Skin of body (tissue), 2 donors: Measurements from ENCODE around the gene BOD1L1. TPM values are rescaled to one million over a fixed set of nuclear protein-coding genes. Genes with fewer than 3 reads are reported as not detected.

Experiments
- DNase-seq: peaks from one replicate; lab custom pipeline; 2025; lab: John Stamatoyannopoulos, UW
- total RNA-seq: library from RNA; depleted of rRNA; stranded (reverse); fragments of >200 nt; gene quantifications from one replicate; pipeline ENCODE4 v1.2.3, GENCODE V29; 2014

The BOD1L1 gene
- total RNA-seq, 1 donor from 2014 or later: 42.9 TPM

GRCh38 chr4:13540446-13541175 lies 86.9 kb downstream of the BOD1L1 start:
- DNase-seq: no peak

DNA sequence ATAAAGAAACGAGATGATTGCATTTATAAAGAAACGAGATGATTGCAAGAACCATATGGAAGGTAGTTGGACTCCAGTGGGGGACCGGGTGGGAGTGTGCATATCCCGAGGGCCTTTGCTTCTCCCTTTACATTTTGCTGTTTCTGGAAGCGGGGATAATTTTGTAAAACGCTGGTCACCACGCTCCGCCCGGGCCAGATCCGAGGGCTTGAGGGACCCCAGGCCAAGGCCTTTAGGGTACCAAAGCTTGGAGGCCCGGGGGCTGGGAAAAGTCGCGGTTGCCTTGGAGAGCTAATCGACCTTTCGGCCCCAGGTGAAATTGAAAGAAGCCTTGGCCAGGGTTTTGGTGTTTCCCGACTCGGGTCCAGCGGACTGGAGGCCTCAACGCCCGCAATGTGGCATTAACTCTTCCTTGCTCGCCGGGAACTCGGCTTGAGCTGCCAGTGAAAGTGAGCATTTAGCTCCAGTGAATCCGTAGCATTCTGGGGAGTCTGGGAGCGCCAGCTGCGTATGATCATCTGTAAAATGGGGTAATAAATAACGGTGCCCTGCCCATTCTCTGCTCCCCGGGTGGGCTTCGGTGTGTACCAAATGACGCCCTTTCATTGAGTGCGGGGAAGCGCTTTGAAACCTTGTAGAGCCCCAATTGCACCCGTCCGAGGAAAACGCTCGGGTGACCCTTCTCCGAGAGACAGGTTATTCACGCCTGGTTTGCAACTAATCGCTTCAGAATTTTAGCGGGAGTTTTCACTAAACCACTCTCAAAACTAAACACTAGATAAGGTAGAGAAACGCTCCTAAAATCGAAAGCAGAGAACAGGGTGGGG lies 87.7 kb downstream of the BOD1L1 start:
- DNase-seq: no peak

DNA sequence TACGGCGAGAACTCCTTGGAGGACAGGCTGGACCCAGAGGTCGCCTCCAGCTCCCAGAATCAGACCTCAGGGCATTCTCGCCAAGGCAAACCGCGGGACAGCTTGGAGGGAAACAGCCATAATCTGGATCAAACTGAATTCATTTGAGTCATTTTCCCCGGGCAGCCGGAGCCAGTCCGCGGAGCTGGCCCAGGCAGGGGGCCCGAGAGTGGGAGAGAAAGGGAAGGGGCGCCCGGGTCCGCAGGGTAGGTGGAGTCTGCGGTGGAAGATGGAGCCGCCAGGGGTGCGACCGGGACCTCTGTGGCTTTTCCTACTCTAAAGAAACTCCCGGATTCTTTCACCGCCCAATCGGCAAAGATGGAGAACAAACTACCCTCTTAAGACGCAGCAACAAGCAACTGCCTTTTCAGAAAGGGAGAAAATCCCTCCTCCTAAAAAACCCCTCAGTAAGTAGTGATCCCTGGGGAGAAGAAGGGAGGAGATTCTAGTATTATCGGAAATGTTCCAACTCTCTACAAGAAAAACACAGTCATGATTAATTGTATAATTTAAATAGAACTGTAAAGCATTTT lies 88.4 kb downstream of the BOD1L1 start:
- DNase-seq: no peak

DNA sequence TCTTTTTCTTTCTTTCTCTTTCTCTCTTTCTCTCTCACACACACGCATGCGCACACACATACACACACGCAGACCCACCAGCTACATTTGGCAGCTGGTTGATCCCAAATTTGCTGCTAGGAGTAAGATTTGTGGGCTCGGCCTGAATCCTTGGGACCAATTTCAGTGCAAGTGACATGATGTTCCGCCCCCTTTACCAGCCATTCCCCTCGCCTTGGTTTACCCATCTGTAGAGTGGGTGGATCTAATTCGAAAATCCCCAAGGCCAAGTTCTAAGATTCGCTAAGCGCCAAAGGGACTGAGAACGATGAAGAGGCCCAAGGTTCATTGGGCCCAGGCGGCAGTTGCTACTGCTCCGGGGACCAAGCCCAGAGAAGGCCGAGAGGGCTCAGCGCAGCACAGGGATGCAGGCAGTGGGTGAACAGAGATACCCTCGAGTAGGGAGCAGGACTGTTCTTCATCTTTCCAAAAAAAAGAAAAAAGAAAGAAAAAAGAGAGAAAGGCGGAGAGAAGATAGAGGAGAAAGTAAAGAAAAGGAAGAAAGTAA lies 89.0 kb downstream of the BOD1L1 start:
- no peak for DNase-seq

DNA sequence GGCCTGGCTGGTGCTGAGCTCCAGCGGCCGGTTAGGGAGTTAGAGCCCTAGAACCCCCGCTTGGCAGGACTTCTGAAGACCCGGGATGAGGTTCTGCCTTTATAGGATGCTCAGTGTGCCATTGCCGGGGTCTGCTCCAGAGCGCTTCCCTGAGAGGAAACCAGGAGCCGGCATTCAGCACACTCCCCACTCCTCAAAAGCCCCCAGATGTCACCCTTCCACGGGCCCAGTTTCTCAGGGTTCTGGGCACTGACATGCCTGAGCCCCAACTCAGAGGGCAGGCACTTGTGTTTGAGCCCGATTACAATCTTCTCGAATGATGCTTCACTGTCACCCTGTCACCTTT lies 89.7 kb downstream of the BOD1L1 start:
- no peak for DNase-seq

- no peak for DNase-seq
These were observed 90.3 kb downstream of the BOD1L1 start for GRCh38 chr4:13537011-13537831.

GRCh38 chr4:13536607-13537006 lies 90.9 kb downstream of the BOD1L1 start:
- DNase-seq: no peak

DNA sequence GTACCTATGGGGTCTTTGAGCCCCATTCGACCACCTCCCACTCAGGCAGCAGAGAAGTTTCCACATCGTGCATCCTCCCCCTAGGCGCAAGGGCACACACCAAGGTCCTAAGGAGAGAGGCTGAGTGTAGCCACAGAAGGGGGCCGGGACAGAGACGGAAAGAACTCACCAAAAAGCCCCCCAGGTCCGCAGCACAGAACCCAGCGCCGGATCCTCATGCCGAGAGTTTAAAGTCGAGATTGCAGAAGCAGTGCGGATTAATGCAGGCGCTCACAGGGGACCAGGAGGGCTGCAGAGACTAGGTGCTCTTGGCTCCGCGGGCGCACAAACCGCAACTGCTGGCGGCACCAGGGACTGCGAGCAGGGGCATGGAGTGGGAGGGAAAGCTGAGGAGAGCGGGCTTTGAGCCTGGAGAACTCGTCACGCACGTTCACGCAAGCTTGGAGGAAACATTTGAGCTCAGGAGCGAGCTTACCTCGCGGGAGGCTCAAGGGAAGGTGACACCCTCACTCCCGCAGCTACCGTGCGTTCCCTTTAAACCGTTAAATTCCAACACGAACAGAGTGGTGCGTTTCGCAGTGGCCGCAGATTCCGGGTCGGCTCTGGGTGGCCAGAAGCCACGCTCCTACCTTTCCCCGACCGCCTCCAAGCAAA lies 91.7 kb downstream of the BOD1L1 start:
- no peak for DNase-seq

DNA sequence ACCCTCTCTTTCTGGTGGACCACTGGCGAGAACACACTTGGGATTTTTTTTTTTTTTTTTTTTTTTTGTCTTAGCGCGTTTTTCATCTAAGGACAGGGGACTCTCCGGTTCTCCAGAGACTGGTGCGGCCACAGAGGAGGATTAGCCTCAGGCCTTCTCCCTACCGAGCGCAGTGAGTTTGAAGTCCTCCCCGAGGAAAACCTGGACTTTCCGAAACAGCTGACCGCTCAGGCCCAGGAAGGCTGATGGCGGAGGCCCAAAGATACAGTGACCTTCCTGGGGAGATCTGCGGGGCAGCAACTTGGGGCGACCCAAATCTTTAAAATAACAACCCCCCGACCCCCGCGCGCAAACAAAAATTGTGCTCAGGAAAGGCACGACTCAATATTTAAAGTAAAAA lies 92.4 kb downstream of the BOD1L1 start:
- DNase-seq: no peak

DNA sequence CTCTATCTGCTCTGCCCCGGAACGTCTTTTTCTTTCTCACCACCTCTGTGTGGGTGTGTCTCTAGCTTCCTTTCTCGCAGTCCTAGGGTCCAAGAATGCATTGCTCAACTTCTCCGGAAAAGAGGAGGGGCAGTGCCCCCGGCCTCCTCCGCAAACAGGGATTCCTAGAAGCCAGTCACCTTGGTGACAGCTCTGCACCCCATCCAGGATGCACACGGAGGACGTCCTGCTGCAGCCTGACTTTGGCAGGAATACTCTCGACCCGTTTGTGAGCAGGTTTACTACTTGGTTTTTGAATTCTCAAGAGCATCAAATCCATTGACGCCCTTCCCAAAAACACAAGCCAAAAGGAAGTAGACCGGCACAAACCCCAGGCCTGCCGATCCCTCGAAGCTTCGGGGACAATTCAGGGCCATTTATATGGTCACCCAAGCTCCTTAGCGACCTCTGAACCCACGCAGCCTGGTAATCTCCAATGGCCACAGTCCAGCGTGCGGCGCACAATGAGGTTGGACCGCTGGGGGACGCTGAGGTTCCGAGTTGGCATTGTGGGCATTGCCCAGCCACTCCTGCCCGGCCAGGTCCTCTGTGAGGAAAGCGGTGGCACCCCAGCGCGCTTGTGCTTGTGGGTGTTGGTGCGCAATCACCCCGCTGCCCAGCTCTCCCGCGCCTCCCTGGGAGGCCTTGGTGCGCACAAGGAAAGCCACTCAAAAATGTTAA lies 93.0 kb downstream of the BOD1L1 start:
- DNase-seq: no peak

DNA sequence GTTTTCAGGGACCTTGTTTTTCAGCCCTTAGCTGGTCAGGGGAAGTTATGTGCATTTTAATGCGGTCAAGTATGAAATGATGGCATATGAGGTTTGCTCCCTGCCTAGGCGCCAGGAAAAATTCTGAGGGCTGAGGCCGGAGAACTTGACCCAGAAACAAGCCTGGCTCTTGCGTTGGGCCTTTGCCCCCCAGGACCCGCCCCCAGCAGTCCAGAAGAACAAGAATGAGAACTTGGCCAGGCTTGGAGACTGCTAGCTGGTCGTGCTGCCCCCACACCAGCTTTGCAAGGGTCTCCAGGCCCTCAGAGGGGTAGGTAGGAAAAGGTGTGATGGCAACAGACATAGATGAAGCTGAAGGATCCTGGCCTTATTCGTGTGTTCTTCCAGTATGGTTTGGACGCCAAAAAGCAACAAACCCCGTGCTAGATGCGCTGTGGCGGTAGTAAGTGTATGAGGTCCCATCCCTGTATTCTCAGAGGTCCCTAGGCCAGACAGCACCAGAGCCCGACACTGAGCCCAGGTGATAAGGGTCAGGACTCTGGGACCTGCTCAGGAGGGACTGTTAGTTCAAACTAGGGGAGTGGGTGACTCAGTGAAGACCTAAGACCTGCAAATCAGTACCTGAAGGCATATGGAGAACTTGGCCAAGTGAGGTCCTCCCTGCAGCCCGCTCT lies 93.7 kb downstream of the BOD1L1 start:
- DNase-seq: no peak

- DNase-seq: no peak
These were observed 95.9 kb downstream of the BOD1L1 start for GRCh38 chr4:13531625-13531998.

- DNase-seq: no peak
These were observed 96.5 kb downstream of the BOD1L1 start for GRCh38 chr4:13530823-13531624.

DNA sequence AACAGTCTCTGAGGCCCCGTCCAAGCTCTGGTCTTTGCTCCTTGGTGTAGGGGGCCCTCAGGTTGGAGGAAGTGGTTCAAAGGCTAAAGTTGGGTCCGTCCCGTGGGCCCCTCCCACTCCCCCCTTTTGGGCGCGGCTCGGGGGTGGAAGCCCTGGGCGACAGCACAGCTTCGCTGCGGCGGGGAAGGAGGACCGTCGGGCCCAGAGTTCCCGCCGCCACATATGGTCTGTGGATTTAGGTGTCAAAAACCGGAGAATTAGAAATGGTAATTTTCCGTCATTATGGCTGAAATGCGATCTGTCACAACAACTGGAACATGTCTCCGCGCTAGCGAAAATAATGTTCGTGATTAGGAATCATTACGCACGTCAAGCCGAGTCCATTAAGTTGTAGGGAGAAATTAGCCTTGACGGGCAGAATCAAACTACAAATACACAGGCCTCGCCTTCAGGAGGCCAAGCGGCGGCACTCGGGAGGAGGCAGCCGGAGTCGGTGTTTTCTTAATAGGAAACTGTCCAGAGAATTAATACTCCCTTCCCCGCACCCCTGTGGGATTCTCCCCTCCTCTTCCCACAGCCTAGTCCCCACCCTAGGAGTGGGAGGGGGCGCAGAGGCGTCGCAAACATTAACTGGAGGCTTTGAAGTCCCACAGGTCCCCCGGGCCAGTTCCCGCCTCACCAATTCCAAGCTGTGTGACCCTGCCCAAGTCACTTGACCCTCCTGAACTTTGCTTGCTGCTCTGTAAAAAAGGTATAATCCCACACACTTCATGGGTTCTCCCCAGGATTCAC lies 98.2 kb downstream of the BOD1L1 start:
- no peak for DNase-seq

- no peak for DNase-seq
These were observed 98.8 kb downstream of the BOD1L1 start for GRCh38 chr4:13528821-13529127.

GRCh38 chr4:13527981-13528820 lies 99.3 kb downstream of the BOD1L1 start:
- no peak for DNase-seq
